K562 (cell line): ENCODE measurements around the gene CUTC.

Experiments
- CHD4 ChIP-seq: fragments of 200-600 bp; sonication (generic); IDR thresholded peaks from 3 replicates; pipeline ENCODE4 v1.6.1; 2012; ENCODE audit warnings: low read depth, mild to moderate bottlenecking, mixed read lengths, low read length, inconsistent platforms; ENCODE audit not compliant: insufficient read depth, insufficient replicate concordance, poor library complexity, severe bottlenecking
- GABPA ChIP-seq: fragments of 200-800 bp; sonication (Bioruptor generic); conservative IDR thresholded peaks from 2 replicates; pipeline ENCODE4 v1.6.1; 2016; ENCODE audit warnings: low read depth, missing genetic modification characterization, missing compliant biosample characterization
- JUNB ChIP-seq: fragments of 450-650 bp; formaldehyde crosslinking; conservative IDR thresholded peaks from 2 replicates; pipeline ENCODE4 v1.4.0; 2020; ENCODE audit warnings: mild to moderate bottlenecking
- MAFK ChIP-seq: IDR thresholded peaks from 2 replicates; pipeline ENCODE4 v1.6.1; 2011; ENCODE audit warnings: low read length, improper control_type of control experiment
- MEF2D ChIP-seq: conservative IDR thresholded peaks from 2 replicates; pipeline ENCODE4 v1.6.1; 2016; ENCODE audit warnings: low read depth, missing genetic modification characterization, missing compliant biosample characterization
- MXI1 ChIP-seq: IDR thresholded peaks from 2 replicates; pipeline ENCODE4 v1.6.1; 2011; ENCODE audit warnings: low read depth, mild to moderate bottlenecking, improper control_type of control experiment, low read length
- ZBTB17 ChIP-seq: fragments of 450-650 bp; formaldehyde crosslinking; IDR thresholded peaks from 2 replicates; pipeline ENCODE4 v1.4.0; 2020; ENCODE audit warnings: mild to moderate bottlenecking
- ZBTB7A ChIP-seq: IDR thresholded peaks from 2 replicates; pipeline ENCODE4 v1.6.1; 2011; ENCODE audit warnings: low read depth, mild to moderate bottlenecking, low read length, moderate library complexity, borderline replicate concordance; ENCODE audit not compliant: control insufficient read depth
- TF ChIP-seq, protein P1 (sequence below), 3 experiments: IDR thresholded peaks in 2 of 3; conservative IDR thresholded peaks in 1 of 3; 2 replicates each; pipeline ENCODE4 v1.5.1; 2011 to 2012; ENCODE audit warnings: low read length in 3 of 3, mild to moderate bottlenecking in 3 of 3, control low read depth in 2 of 3, improper control_type of control experiment in 1 of 3, inconsistent platforms in 1 of 3, low read depth in 1 of 3, mixed read lengths in 1 of 3, moderate library complexity in 1 of 3; ENCODE audit not compliant: insufficient read depth in 2 of 3
- TF ChIP-seq, protein P2 (sequence below), 2 experiments: fragments of 450-650 bp; IDR thresholded peaks; 2 replicates each; pipeline ENCODE4 v1.6.1; 2018; ENCODE audit warnings: mild to moderate bottlenecking in 2 of 2, low read depth in 1 of 2; ENCODE audit not compliant: partially characterized antibody in 2 of 2
- TF ChIP-seq, protein P3 (sequence below): fragments of 450-650 bp; IDR thresholded peaks from 2 replicates; pipeline ENCODE4 v1.6.1; 2018; ENCODE audit not compliant: partially characterized antibody
- TF ChIP-seq, protein P4 (sequence below): conservative IDR thresholded peaks from 2 replicates; pipeline ENCODE4 v1.6.1; 2011; ENCODE audit warnings: low read depth, mild to moderate bottlenecking, low read length; ENCODE audit not compliant: control insufficient read depth

DNA sequence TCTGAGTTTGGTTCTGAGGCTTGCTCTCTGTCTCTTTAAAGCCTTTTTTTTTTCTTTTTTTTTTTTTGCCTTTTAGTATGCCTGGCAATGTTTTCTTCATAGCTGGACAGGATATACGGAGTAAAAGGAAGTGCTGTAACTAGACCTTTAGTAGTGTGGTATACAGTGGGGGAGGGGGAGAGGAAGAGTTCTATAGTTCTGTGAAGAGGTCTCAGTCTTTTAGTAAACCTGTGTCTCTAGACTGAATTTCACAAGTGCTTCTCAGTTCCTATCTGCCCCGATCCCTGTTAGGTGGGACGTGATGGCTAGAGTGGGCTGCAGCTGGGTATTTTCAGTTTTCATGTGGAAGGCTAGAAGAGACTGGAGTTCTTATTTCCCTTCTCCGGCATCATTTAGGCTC lies 47.3 kb downstream of the CUTC start:
- no peak for TF ChIP-seq ZBTB7A
- TF ChIP-seq, protein P1, sequence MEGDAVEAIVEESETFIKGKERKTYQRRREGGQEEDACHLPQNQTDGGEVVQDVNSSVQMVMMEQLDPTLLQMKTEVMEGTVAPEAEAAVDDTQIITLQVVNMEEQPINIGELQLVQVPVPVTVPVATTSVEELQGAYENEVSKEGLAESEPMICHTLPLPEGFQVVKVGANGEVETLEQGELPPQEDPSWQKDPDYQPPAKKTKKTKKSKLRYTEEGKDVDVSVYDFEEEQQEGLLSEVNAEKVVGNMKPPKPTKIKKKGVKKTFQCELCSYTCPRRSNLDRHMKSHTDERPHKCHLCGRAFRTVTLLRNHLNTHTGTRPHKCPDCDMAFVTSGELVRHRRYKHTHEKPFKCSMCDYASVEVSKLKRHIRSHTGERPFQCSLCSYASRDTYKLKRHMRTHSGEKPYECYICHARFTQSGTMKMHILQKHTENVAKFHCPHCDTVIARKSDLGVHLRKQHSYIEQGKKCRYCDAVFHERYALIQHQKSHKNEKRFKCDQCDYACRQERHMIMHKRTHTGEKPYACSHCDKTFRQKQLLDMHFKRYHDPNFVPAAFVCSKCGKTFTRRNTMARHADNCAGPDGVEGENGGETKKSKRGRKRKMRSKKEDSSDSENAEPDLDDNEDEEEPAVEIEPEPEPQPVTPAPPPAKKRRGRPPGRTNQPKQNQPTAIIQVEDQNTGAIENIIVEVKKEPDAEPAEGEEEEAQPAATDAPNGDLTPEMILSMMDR (IDR thresholded peaks at IDR 0.05 in 2 of 3, conservative IDR thresholded peaks at IDR 0.05 in 1 of 3; ENCODE audit: insufficient read depth in 2 of 3, low read depth in 1 of 3, low read length in 3 of 3), result no peak
- TF ChIP-seq CHD4, result no peak
- TF ChIP-seq MAFK, result no peak
- TF ChIP-seq MXI1, result no peak
- no peak for TF ChIP-seq JUNB
- TF ChIP-seq, protein P2, sequence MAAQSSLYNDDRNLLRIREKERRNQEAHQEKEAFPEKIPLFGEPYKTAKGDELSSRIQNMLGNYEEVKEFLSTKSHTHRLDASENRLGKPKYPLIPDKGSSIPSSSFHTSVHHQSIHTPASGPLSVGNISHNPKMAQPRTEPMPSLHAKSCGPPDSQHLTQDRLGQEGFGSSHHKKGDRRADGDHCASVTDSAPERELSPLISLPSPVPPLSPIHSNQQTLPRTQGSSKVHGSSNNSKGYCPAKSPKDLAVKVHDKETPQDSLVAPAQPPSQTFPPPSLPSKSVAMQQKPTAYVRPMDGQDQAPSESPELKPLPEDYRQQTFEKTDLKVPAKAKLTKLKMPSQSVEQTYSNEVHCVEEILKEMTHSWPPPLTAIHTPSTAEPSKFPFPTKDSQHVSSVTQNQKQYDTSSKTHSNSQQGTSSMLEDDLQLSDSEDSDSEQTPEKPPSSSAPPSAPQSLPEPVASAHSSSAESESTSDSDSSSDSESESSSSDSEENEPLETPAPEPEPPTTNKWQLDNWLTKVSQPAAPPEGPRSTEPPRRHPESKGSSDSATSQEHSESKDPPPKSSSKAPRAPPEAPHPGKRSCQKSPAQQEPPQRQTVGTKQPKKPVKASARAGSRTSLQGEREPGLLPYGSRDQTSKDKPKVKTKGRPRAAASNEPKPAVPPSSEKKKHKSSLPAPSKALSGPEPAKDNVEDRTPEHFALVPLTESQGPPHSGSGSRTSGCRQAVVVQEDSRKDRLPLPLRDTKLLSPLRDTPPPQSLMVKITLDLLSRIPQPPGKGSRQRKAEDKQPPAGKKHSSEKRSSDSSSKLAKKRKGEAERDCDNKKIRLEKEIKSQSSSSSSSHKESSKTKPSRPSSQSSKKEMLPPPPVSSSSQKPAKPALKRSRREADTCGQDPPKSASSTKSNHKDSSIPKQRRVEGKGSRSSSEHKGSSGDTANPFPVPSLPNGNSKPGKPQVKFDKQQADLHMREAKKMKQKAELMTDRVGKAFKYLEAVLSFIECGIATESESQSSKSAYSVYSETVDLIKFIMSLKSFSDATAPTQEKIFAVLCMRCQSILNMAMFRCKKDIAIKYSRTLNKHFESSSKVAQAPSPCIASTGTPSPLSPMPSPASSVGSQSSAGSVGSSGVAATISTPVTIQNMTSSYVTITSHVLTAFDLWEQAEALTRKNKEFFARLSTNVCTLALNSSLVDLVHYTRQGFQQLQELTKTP (IDR thresholded peaks at IDR 0.05; ENCODE audit: low read depth in 1 of 2, partially characterized antibody in 2 of 2), result no peak
- TF ChIP-seq, protein P3, sequence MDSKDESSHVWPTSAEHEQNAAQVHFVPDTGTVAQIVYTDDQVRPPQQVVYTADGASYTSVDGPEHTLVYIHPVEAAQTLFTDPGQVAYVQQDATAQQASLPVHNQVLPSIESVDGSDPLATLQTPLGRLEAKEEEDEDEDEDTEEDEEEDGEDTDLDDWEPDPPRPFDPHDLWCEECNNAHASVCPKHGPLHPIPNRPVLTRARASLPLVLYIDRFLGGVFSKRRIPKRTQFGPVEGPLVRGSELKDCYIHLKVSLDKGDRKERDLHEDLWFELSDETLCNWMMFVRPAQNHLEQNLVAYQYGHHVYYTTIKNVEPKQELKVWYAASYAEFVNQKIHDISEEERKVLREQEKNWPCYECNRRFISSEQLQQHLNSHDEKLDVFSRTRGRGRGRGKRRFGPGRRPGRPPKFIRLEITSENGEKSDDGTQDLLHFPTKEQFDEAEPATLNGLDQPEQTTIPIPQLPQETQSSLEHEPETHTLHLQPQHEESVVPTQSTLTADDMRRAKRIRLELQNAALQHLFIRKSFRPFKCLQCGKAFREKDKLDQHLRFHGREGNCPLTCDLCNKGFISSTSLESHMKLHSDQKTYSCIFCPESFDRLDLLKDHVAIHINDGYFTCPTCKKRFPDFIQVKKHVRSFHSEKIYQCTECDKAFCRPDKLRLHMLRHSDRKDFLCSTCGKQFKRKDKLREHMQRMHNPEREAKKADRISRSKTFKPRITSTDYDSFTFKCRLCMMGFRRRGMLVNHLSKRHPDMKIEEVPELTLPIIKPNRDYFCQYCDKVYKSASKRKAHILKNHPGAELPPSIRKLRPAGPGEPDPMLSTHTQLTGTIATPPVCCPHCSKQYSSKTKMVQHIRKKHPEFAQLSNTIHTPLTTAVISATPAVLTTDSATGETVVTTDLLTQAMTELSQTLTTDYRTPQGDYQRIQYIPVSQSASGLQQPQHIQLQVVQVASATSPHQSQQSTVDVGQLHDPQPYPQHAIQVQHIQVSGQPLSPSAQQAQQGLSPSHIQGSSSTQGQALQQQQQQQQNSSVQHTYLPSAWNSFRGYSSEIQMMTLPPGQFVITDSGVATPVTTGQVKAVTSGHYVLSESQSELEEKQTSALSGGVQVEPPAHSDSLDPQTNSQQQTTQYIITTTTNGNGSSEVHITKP, result no peak
- no peak for TF ChIP-seq ZBTB17 (CRISPR knock-in tag)
- TF ChIP-seq MEF2D (tag), result no peak
- TF ChIP-seq, protein P4, sequence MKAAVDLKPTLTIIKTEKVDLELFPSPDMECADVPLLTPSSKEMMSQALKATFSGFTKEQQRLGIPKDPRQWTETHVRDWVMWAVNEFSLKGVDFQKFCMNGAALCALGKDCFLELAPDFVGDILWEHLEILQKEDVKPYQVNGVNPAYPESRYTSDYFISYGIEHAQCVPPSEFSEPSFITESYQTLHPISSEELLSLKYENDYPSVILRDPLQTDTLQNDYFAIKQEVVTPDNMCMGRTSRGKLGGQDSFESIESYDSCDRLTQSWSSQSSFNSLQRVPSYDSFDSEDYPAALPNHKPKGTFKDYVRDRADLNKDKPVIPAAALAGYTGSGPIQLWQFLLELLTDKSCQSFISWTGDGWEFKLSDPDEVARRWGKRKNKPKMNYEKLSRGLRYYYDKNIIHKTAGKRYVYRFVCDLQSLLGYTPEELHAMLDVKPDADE, result no peak
- no peak for TF ChIP-seq GABPA (tag)
